Superior temporal gyrus (tissue), 1 donor: ENCODE measurements around the gene ADH1C.

Source experiments
- DNase-seq: peaks from one replicate; pipeline ENCODE4 v3.0.0-alpha.2; 2016; ENCODE audit errors: extremely low spot score

ADH1C gene

DNA sequence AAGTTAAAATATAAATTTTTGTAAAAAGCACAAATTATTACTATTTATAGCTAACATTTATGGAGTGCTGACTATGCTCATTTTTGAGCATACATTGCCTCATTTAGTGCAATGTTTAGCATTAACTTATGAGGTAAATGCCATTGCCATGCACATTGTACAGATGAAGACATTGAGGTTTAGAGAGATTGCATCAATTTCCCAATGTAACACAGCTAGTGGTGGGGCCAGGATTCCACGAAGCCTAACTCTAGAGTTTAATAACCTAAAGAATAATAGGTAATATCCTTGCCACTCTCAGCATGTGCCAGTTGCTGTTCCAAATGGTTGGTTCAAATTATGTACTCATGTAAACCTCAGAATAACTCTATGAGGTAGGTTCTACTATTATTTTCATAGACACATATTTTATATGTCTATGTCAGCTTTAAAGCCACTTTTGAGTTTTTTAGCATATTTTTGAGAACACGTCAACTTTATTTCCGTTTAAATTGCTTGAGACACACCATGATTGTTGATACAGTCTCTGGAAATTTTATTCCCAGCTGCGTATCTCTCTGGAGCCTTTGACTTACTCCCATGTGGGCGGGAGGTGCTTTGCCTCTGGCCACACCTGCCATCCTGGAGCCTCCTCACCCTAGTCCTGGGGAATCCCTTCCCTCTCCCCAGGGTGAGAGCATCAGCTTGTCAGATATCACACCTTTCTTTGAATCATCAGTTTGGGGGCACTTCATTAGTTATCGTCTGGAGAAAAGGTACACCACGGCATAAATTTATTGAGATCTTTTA, 51.0 kb downstream of the ADH1C start:
- no peak for DNase-seq

DNA sequence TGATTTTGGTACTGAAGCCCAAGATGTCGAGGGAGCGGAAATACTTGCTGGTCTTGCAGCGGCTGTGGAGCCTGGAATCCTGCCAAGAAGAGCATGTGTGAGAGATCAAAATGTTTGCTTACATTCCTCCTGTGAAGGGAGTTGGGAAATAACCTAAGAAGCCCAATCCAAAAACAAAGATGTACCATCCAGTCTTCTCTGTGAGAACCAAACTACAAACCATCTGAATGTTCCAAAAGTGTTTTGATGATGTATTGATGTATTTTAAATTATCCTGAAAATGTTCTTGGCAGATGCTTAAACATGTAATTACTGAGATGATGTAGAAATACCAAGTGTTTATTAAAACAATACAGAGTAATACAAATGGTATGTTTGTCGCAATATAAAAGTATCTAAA, 51.6 kb downstream of the ADH1C start:
- DNase-seq, result no peak

DNA sequence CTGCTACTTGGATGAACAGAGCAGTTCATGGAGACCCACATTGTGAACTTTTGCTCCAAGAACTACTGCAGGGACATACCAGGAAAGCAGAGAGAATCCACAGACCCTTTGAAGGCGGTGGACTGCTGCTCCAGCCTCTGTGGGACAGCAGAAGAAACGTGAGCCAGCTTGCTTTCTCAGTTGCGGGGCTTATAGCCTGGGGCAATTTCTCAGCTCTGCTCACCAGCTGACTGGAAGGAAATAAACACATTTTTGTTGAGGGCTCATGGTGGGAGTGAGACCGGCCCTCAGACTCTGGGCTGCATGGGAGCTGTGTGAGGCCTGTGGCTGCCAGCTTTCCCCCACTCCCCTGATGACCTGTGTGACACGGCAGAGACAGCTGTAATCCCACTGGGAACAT, 59.2 kb downstream of the ADH1C start:
- no peak for DNase-seq

DNA sequence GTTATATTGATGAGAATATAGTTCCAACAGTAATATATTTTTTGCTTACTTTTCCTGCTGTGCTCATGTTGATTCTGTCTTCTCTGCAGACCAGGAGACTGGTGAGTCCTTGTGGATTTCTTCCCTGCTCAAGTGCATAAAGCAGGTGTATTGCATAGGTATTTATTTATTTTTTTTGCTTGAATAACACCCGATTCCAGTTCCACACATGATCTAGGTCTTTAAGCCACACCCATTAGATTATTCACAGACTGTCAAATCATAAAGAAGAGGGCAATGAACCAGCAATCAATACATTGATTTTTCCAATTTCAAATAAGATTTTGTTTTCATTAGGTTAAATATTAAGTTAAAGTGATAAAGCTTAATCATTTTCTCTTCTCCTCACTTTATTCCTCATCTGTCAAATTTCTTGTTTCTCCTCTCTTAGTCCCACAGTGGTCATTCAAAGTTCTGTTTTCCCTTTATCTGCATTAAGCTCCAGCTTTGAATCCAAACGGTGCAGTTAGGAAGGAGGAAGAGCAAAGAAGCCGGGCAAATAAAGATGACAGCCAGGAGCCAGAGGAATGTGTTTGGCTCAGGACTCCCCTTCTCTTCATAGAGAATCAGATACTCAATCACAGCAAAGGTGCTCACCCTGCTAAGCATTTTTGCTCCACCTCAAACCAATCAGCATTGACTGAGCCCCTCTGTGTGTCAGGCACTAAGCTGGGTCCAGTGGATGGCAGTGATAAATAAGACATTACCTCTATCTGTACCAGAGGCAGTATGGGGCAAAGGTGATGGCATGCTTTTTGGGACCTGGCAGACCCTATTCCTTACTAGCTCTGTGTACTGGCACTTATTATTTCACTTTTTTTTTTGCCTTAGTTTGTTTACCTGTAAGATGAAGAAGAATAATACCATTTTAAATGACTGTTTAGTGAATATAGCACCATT, 61.4 kb downstream of the ADH1C start, which contains the start of gene ADH1A:
Gene ADH1A (minus strand): TSS at position 138 of the 939 bp plus-strand sequence. CDS start 71 bp downstream, at position 67.
- DNase-seq, result no peak
